NCI-H1930 (cell line): ENCODE measurements around the gene CLCA1.

ENCODE experiments used
- DNase-seq, 2 experiments: peaks; one replicate each; lab custom pipeline; 2025; lab: John Stamatoyannopoulos, UW

CLCA1 gene

GRCh38 chr1:86503406-86504136 lies 34.8 kb downstream of the CLCA1 start:
- DNase-seq: no peak

GRCh38 chr1:86504137-86504479 lies 35.4 kb downstream of the CLCA1 start:
- DNase-seq: no peak

- DNase-seq: no peak
Observed at GRCh38 chr1:86504895-86505563, 36.3 kb downstream of the CLCA1 start.

- DNase-seq: no peak
Observed at GRCh38 chr1:86505564-86505902, 36.8 kb downstream of the CLCA1 start.

GRCh38 chr1:86507935-86508582 lies 39.3 kb downstream of the CLCA1 start:
- no peak for DNase-seq

GRCh38 chr1:86508583-86508969 lies 39.8 kb downstream of the CLCA1 start:
- DNase-seq: no peak

- peak in 1 of 2 experiments; percentile 2 for DNase-seq
Observed at GRCh38 chr1:86515597-86515996, 46.9 kb downstream of the CLCA1 start.

- DNase-seq: no peak
Observed at GRCh38 chr1:86516335-86516734, 47.6 kb downstream of the CLCA1 start.

GRCh38 chr1:86517336-86517735 lies 48.6 kb downstream of the CLCA1 start:
- no peak for DNase-seq

- no peak for DNase-seq
Observed at GRCh38 chr1:86520789-86521521, 52.2 kb downstream of the CLCA1 start.

GRCh38 chr1:86521522-86521891 lies 52.8 kb downstream of the CLCA1 start:
- no peak for DNase-seq

GRCh38 chr1:86522240-86522639 lies 53.5 kb downstream of the CLCA1 start:
- DNase-seq: no peak

- no peak for DNase-seq
Observed at GRCh38 chr1:86523670-86524354, 55.1 kb downstream of the CLCA1 start.

- DNase-seq: no peak
Observed at GRCh38 chr1:86527306-86527705, 58.6 kb downstream of the CLCA1 start.

GRCh38 chr1:86530211-86530845 lies 61.6 kb downstream of the CLCA1 start:
- DNase-seq: no peak

- no peak for DNase-seq
Observed at GRCh38 chr1:86537928-86538695, 69.4 kb downstream of the CLCA1 start.

GRCh38 chr1:86538775-86539174 lies 70.0 kb downstream of the CLCA1 start:
- DNase-seq: no peak

GRCh38 chr1:86541859-86542258 lies 73.1 kb downstream of the CLCA1 start:
- DNase-seq: no peak

- no peak for DNase-seq
Observed at GRCh38 chr1:86542631-86543030, 73.9 kb downstream of the CLCA1 start.

GRCh38 chr1:86546787-86547221 lies 78.1 kb downstream of the CLCA1 start, which contains the start of gene CLCA4:
Gene CLCA4 (plus strand): TSS chr1:86547078. CDS start chr1:86547120, 42 bp downstream.
- no peak for DNase-seq

GRCh38 chr1:86548839-86549238 lies 80.1 kb downstream of the CLCA1 start:
- DNase-seq: no peak
